ENCODE data around the gene LRRC18.

Gene LRRC18

DNA sequence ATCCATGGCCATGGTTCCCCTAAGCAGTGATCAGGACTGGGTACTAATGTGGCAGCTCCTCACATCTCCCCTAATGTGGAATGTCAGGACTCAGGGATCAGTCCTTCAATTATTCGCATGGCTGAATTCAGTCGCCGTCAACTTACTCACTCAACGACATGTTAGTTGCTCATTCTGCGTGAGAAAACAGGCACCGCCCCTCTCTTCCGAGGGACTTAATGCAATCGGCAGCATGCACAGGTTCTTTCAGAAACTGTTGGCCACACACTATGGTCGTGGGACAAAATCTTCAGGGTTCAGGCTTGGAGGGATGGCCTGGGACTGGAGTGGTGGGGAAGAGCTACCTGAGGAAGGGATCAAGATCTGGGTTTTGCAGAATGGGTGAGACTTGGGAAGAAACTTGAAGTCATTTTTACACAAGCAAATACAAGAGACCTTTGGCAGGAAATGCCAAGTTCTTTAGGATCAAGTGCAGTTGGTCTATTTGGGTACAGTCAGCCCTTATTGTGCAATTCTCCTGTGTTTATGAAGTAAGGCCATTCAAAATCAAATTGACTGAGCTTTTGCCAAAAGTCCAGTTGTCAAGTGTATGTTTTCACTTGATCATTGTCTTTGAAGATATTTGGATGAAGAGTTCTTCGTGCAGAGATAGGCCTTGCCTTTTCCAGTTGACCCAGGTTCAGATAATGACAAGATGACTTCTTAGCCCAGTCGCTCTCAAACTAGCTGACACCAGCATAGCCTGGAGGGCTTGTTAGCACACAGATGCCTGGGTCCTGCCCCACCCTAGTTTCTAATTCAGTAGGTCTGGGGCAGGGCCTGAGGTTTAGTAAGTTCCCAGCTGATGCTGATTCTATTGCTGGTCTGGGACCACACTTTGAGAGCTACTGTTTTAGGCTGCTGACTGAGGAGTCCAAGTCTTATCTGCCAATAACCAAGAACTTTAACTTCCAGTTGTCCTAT lies 48.5 kb downstream of the LRRC18 start:
- no peak overlapping the region for H3K4ac ChIP-seq (ENCODE audit: low read depth in 1 of 2, low read length in 2 of 2)
- H3K9me3 ChIP-seq (ENCODE audit: control insufficient read depth, low read length), result no peaks in the 10 kb centered on the region
- no peak overlapping the region for H4K8ac ChIP-seq (ENCODE audit: low read length)
- no peak overlapping the region for H3K23ac ChIP-seq (ENCODE audit: low read length in 2 of 2)
- no peak overlapping the region for H2BK12ac ChIP-seq (ENCODE audit: low read length in 2 of 2)
- no peak overlapping the region for H2AFZ ChIP-seq (ENCODE audit: low read depth, low read length)
- H3K27ac ChIP-seq (ENCODE audit: low read length, poor library complexity, severe bottlenecking), result no peak overlapping the region
- H3K18ac ChIP-seq (ENCODE audit: low read depth in 1 of 2, low read length in 2 of 2), result no peak overlapping the region
- H3K4me2 ChIP-seq (ENCODE audit: low read length, poor library complexity, severe bottlenecking), result no peak overlapping the region
- H2AK5ac ChIP-seq (ENCODE audit: low read length, severe bottlenecking), result no peak overlapping the region
- no peaks in the 10 kb centered on the region for H3K79me1 ChIP-seq (replicated peaks; ENCODE audit: low read length, poor library complexity, severe bottlenecking)
- H3K36me3 ChIP-seq (ENCODE audit: control insufficient read depth in 1 of 2, insufficient read depth in 2 of 2, low read depth in 1 of 2, low read length in 2 of 2), result no peaks in the 10 kb centered on the region
- no peak overlapping the region for H2BK5ac ChIP-seq (ENCODE audit: low read depth, low read length, poor library complexity, severe bottlenecking)
- H3K14ac ChIP-seq (ENCODE audit: low read length in 2 of 2), result no peak overlapping the region
- no peak overlapping the region for H3K9ac ChIP-seq (ENCODE audit: low read length)
- H4K91ac ChIP-seq (ENCODE audit: low read length), result no peak overlapping the region
- WGBS, result 87% methylated on average over 11 of the region's 11 CpGs
- H2BK120ac ChIP-seq (ENCODE audit: low read depth, low read length), result no peak overlapping the region
- H3K27me3 ChIP-seq (ENCODE audit: control insufficient read depth in 1 of 2, insufficient read depth in 1 of 2, low read length in 2 of 2), result peaks cover 0 to 66% of the 10 kb centered on the region in 2 experiments
- H3K4me1 ChIP-seq (ENCODE audit: control insufficient read depth, insufficient read depth, low read depth, low read length), result no peaks in the 10 kb centered on the region
- no peak overlapping the region for H3K4me3 ChIP-seq (ENCODE audit: insufficient read depth in 1 of 2, low read depth in 1 of 2, low read length in 2 of 2)
- DNase-seq, result no peak
- no peak overlapping the region for H2BK15ac ChIP-seq (ENCODE audit: low read depth, poor library complexity, severe bottlenecking)

DNA sequence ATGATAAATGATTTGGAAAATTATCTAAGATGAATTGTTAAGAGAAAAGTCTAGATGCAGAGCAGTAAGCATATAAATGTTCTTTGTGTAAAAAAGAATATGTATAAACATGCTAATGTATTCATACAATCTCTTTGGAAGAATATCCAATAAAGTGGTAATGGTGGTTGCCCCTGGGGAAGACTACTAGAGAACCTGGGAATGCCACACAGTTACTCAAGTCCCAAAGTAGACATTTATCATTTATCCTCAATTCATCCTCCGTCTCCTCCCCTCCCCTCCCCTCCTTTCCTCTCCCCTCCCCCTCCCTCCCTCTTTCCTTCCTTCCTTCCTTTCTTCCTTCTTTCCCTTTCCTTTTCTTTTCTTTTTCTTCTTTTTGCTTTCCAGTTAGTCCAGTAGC lies 51.7 kb downstream of the LRRC18 start:
- Histone ChIP-seq H3K4me2 (ENCODE audit: low read length, poor library complexity, severe bottlenecking) (no peak overlapping the region), H2BK120ac (ENCODE audit: low read depth, low read length) (no peak overlapping the region), H3K4me1 (ENCODE audit: control insufficient read depth, insufficient read depth, low read depth, low read length) (no peaks in the 10 kb centered on the region), H3K27me3 (ENCODE audit: control insufficient read depth in 1 of 2, insufficient read depth in 1 of 2, low read length in 2 of 2) (peaks cover 0 to 49% of the 10 kb centered on the region in 2 experiments), H3K9ac (ENCODE audit: low read length) (no peak overlapping the region), H3K4ac (ENCODE audit: low read depth in 1 of 2, low read length in 2 of 2) (no peak overlapping the region), H3K27ac (ENCODE audit: low read length, poor library complexity, severe bottlenecking) (no peak overlapping the region), H2AFZ (ENCODE audit: low read depth, low read length) (no peak overlapping the region), H4K8ac (ENCODE audit: low read length) (no peak overlapping the region), H2AK5ac (ENCODE audit: low read length, severe bottlenecking) (no peak overlapping the region), H3K79me1 (replicated peaks; ENCODE audit: low read length, poor library complexity, severe bottlenecking) (no peaks in the 10 kb centered on the region), H2BK12ac (ENCODE audit: low read length in 2 of 2) (no peak overlapping the region), H3K36me3 (ENCODE audit: control insufficient read depth in 1 of 2, insufficient read depth in 2 of 2, low read depth in 1 of 2, low read length in 2 of 2) (no peaks in the 10 kb centered on the region), H3K14ac (ENCODE audit: low read length in 2 of 2) (no peak overlapping the region), H3K18ac (ENCODE audit: low read depth in 1 of 2, low read length in 2 of 2) (no peak overlapping the region), H3K23ac (ENCODE audit: low read length in 2 of 2) (no peak overlapping the region), H3K9me3 (ENCODE audit: control insufficient read depth, low read length) (no peaks in the 10 kb centered on the region), H2BK5ac (ENCODE audit: low read depth, low read length, poor library complexity, severe bottlenecking) (no peak overlapping the region), H2BK15ac (ENCODE audit: low read depth, poor library complexity, severe bottlenecking) (no peak overlapping the region), H4K91ac (ENCODE audit: low read length) (no peak overlapping the region), H3K4me3 (ENCODE audit: insufficient read depth in 1 of 2, low read depth in 1 of 2, low read length in 2 of 2) (no peak overlapping the region)
- DNase-seq, result no peak
- 84% methylated on average over 1 of the region's 1 CpG for WGBS

DNA sequence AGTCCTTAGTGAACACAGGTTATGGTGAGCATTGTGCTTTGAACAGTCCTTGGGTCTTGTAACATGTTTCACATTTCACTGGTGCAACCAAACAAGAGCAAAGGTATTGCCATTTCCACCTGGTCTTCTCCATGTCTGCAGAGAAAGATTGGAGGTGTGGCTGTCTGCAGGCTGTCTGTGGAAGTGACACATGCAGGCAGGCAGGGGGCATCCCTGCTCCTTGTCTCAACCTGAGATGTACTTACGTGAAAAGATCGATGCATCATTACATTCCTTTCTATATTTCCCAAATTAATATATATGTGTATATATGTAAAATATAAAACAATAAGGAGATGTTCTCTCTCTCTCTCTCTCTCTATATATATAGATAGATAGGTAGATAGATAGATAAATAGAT lies 54.3 kb downstream of the LRRC18 start:
- Histone ChIP-seq H3K4me2 (ENCODE audit: low read length, poor library complexity, severe bottlenecking) (no peak overlapping the region), H3K4me3 (ENCODE audit: insufficient read depth in 1 of 2, low read depth in 1 of 2, low read length in 2 of 2) (no peak overlapping the region), H3K4me1 (ENCODE audit: control insufficient read depth, insufficient read depth, low read depth, low read length) (peaks cover 3% of the 10 kb centered on the region), H2BK5ac (ENCODE audit: low read depth, low read length, poor library complexity, severe bottlenecking) (no peak overlapping the region), H2BK12ac (ENCODE audit: low read length in 2 of 2) (no peak overlapping the region), H3K27ac (ENCODE audit: low read length, poor library complexity, severe bottlenecking) (no peak overlapping the region), H3K23ac (ENCODE audit: low read length in 2 of 2) (no peak overlapping the region), H2BK120ac (ENCODE audit: low read depth, low read length) (no peak overlapping the region), H3K4ac (ENCODE audit: low read depth in 1 of 2, low read length in 2 of 2) (no peak overlapping the region), H3K18ac (ENCODE audit: low read depth in 1 of 2, low read length in 2 of 2) (no peak overlapping the region), H2AK5ac (ENCODE audit: low read length, severe bottlenecking) (no peak overlapping the region), H2BK15ac (ENCODE audit: low read depth, poor library complexity, severe bottlenecking) (no peak overlapping the region), H4K8ac (ENCODE audit: low read length) (no peak overlapping the region), H3K14ac (ENCODE audit: low read length in 2 of 2) (no peak overlapping the region), H2AFZ (ENCODE audit: low read depth, low read length) (no peak overlapping the region), H3K9me3 (ENCODE audit: control insufficient read depth, low read length) (no peaks in the 10 kb centered on the region), H3K36me3 (ENCODE audit: control insufficient read depth in 1 of 2, insufficient read depth in 2 of 2, low read depth in 1 of 2, low read length in 2 of 2) (no peaks in the 10 kb centered on the region), H3K9ac (ENCODE audit: low read length) (no peak overlapping the region), H4K91ac (ENCODE audit: low read length) (no peak overlapping the region), H3K27me3 (ENCODE audit: control insufficient read depth in 1 of 2, insufficient read depth in 1 of 2, low read length in 2 of 2) (peaks cover 4 to 60% of the 10 kb centered on the region in 2 experiments), H3K79me1 (replicated peaks; ENCODE audit: low read length, poor library complexity, severe bottlenecking) (no peaks in the 10 kb centered on the region)
- WGBS, result no CpG with 5 or more reads among the region's 2 CpGs
- no peak for DNase-seq

DNA sequence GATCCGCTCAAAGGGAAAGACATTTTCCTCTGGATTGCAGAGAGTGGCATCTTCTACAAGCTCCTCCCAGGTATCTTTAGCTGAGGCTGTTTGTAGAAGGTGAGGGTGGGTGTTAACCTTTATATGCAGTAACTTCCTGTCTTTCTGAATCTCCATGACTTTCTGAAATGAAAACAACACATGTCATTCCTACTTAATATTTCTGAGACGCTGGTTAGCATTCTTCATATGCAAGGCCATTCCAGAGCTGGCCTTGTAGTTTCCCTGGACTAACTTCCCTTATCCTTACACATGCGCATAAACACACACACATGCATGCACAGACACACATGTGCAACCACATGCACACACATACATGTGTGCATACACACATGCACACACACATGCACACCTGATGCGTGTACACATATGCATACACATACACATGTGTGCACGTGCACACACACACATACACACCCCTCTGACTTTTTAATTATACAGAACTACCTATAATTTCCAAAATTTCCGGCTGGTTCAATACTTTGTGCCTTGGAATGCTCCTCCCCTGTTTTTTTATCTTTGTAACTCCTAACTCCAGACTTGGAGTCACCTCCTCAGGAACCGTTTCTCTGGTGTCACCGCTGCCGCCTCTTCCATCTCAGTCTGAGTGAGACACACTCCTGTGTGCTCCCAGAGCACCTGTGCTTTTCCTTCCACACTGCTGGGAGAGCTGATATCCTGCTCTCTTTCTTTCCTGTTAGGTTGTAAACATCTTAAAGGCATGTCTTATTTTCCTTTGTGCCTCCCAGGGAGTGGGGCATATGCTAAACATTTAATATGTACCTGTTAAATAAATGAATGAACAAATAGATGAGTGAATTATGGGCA lies 55.2 kb downstream of the LRRC18 start:
- Histone ChIP-seq H4K91ac (ENCODE audit: low read length) (no peak overlapping the region), H3K4me1 (ENCODE audit: control insufficient read depth, insufficient read depth, low read depth, low read length) (peaks cover 5% of the 10 kb centered on the region), H2BK15ac (ENCODE audit: low read depth, poor library complexity, severe bottlenecking) (no peak overlapping the region), H3K9me3 (ENCODE audit: control insufficient read depth, low read length) (no peaks in the 10 kb centered on the region), H2AFZ (ENCODE audit: low read depth, low read length) (no peak overlapping the region), H3K14ac (ENCODE audit: low read length in 2 of 2) (no peak overlapping the region), H2BK12ac (ENCODE audit: low read length in 2 of 2) (no peak overlapping the region), H3K9ac (ENCODE audit: low read length) (no peak overlapping the region), H3K4me3 (ENCODE audit: insufficient read depth in 1 of 2, low read depth in 1 of 2, low read length in 2 of 2) (no peak overlapping the region), H3K79me1 (replicated peaks; ENCODE audit: low read length, poor library complexity, severe bottlenecking) (no peaks in the 10 kb centered on the region), H4K8ac (ENCODE audit: low read length) (no peak overlapping the region), H2AK5ac (ENCODE audit: low read length, severe bottlenecking) (no peak overlapping the region), H3K36me3 (ENCODE audit: control insufficient read depth in 1 of 2, insufficient read depth in 2 of 2, low read depth in 1 of 2, low read length in 2 of 2) (no peaks in the 10 kb centered on the region), H2BK5ac (ENCODE audit: low read depth, low read length, poor library complexity, severe bottlenecking) (no peak overlapping the region), H3K4ac (ENCODE audit: low read depth in 1 of 2, low read length in 2 of 2) (no peak overlapping the region), H2BK120ac (ENCODE audit: low read depth, low read length) (no peak overlapping the region), H3K27me3 (ENCODE audit: control insufficient read depth in 1 of 2, insufficient read depth in 1 of 2, low read length in 2 of 2) (peaks cover 4 to 59% of the 10 kb centered on the region in 2 experiments), H3K18ac (ENCODE audit: low read depth in 1 of 2, low read length in 2 of 2) (no peak overlapping the region), H3K23ac (ENCODE audit: low read length in 2 of 2) (no peak overlapping the region), H3K4me2 (ENCODE audit: low read length, poor library complexity, severe bottlenecking) (no peak overlapping the region), H3K27ac (ENCODE audit: low read length, poor library complexity, severe bottlenecking) (no peak overlapping the region)
- WGBS, result 83% methylated on average over 9 of the region's 9 CpGs
- no peak for DNase-seq
